SK-N-MC (cell line): ENCODE data around the gene NOXO1.

Experiments used
- EZH2 ChIP-seq: fragments of 200-600 bp; sonication (generic); IDR thresholded peaks from one replicate; pipeline ENCODE4 v1.6.1; 2017; ENCODE audit warnings: antibody characterized with exemption
- FOXP2 ChIP-seq: optimal IDR thresholded peaks from 2 replicates; pipeline ENCODE3; 2011; ENCODE audit warnings: mild to moderate bottlenecking, moderate library complexity; ENCODE audit not compliant: insufficient read depth; ENCODE audit errors: extremely low read length, control extremely low read depth
- POLR2AphosphoS5 ChIP-seq: IDR thresholded peaks from 2 replicates; pipeline ENCODE4 v1.6.1; 2012; ENCODE audit warnings: mild to moderate bottlenecking, low read depth, low read length, borderline replicate concordance

GRCh38 chr16:2025878-2026460 is 44.7 kb upstream of the NOXO1 start:
- no peak for TF ChIP-seq EZH2
- no peak for TF ChIP-seq POLR2AphosphoS5
- no peak for TF ChIP-seq FOXP2
